ENCODE measurements around the gene KAZN.

Gene KAZN

DNA sequence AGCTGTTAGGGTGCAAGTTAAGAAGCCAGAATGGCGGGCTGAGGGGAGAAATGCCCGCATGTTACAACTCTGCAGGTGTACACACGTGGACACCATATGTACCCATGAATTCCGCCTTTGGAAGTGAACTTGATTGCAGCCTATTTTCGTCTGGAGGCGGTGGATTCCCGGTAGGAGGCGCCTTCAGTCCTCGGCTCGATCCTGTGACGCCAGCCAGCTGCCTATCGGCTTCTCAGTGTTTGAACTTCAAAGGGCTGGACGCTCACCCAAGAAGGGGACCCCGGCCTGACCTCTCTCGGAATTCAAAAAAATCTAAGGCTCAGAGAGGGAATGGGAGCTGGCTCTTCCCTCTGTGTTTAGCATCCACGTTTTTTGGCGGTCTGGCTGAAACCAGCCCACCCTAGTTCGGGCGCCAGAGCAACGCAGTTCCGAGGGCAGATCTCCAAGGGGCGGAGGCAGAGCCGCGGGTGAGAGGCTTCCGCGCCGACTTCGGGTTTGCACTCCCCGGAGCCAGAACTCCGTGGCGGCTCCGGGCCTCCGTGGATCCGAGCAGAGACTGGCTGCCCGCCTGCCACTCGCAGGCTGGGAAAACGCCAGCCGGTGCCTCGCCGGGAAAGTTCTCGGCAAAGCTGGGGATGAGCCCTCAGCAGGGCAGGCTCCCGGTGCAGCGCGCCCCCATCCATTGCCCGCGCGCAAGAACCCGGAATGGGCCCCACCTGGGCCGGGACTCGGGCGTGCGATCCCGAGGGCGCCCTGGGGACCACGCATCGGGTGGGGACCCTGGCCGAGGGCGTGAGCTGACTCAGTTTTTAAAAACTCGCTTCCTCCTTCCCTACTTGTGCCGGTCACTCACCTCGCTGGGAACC is 554.1 kb downstream of the KAZN start:
- DNase-seq, result peak; percentile 93

DNA sequence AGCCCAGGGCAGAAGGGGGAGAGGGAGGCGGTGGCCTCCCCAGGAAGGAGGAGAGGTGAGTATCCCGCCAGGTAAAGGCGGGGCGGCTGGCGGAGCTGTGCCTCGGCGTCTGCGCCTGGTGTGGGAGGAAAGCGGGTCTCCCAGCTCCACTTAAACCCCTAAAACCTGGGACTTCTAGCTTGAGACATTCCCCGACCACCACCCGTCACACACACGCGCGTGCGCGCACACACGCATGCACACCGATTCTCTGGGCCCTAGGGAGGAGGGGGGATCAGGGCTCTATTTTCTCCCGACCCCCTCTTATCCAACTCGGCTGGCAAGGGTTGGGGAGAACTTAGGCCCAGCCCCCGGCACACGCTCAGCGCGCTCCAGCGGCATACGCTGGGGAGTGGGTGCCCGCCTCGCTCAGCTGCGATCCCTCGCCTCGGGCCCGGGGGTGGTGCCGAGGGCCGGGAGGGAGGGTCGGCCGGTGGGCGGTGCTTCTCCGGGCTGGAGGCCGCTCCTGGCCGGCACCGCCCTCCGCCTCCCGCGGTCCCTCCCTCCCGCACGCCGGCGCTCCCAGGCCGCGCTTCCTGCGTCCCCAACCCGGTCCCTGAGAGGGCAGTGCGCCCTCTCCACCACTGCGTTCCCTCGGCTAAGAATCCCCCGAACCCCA is 554.8 kb downstream of the KAZN start, which contains the start of gene TMEM51:
Gene TMEM51 (plus strand): TSS at position 564 of the 658 bp plus-strand sequence. CDS start 61,341 bp downstream, outside the sequence.
- peak; percentile 82 for DNase-seq

DNA sequence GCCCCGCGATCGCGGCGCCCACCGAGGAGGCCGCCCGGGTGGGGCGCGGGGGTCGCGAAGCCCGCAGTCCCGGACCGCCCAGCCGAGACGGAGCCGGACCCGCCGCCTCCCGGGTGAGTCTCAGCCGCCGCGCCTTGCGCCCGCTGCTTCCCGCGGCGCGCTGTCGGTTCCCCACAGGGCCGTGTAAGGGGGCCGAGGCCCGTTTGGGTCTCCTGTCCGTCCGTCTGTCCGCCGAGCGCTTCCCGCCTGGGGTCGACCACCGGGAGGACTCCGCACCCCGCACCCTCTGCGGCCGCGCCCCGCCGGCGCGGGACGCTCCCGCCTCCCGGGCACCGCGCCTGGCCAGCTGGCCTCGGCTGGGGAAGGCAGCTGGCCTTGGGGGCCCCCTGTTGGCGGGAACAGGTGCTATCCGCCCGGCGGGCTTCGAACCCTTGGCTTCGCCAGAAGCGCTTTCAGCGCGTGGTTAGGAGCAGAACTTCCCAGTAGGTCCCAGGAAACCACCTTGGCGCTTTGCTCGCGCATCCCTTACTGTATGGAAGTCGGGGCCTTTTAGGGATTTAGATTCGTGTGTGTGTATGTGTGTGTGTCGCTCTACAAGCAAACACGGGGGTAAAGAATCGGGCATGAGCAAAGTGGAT is 555.5 kb downstream of the KAZN start:
- DNase-seq, result peak; percentile 77

DNA sequence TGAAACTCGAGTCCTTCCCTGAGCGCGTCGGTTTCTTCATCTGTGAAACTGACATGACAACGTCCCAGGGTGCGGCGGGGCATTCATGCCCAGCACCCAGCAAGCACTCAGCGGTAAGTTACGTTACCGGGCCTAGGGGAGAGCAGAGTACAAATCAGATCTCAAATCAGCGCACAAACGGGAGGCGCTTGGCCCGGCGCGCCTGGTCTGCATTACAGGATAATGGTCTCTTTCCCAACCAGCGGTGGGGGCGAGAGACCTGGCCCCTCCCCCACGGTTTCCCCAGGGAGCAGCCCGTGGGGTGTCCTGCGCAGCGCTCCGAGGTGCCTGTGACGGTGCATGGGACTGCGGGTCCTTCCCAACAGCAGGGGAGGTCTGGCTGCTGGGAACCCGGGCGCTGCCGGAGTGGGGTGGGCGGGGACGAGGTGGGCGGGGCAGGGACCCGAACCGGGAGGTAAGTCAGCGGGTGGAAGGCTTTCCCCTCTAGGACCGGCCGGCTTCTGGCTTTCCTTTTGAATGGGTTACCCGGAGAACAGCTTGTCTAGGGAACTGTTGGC is 556.1 kb downstream of the KAZN start:
- DNase-seq, result peak; percentile 60

DNA sequence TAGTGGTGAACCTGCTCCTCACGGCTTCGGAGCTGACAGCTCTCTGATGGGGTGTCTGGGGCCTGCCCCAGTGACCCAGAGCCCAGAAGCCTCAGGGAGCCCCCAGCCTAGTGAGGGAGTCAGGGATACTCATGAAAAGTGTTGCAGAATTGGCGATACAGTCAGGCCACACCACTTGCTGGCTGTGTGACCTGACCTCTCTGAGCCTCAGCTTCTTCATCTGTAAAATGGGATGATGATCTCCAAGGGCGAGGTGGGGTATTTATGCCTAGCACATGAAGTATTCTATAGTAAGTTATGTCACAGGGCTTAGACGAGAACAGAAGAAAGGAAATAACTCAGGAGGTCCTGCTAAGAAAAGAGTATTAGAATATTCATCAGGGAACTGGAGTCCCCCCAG is 556.7 kb downstream of the KAZN start:
- DNase-seq, result no peak

DNA sequence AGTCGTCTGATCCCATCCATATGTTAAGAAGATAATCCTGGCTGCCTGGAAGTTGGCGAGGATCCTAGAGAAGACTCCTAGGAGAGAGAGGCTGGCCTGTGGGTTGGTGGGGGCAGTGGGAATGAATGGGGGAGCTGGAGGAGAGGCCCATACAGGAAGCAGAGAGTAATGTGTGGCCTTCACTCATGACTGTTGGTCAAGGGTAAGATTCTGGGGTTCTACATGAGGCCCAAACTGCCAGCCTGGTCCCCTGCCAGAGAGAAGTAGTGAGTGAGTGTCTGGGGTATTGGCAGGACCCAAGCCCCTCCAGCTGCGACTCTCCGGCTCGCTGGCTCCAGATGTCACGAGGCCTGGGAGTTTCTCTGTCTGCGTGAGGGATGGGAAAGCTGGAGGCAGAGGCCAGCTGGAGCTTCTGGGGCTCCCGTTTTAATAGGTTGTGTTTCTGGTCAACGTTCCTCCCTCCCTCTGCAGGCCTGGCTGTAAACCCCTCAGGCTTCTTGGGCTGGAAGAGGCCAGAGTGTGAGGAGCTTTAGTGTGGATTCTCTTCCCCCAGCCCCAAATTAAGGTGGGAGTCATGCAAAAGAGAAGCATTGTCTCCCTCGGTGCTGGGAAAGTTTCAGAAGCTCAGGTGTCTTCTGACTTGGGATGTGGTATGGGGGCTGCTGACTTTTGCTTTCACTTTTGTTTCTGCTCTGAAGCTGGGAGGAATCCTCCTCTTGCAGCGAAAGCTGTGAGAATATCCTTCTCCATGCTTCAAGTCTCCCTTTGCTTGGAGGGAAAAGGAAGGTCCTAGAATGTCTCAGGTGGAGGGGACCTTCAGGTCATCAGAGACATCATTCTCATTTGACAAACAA is 557.6 kb downstream of the KAZN start:
- peak; percentile 77 for DNase-seq

DNA sequence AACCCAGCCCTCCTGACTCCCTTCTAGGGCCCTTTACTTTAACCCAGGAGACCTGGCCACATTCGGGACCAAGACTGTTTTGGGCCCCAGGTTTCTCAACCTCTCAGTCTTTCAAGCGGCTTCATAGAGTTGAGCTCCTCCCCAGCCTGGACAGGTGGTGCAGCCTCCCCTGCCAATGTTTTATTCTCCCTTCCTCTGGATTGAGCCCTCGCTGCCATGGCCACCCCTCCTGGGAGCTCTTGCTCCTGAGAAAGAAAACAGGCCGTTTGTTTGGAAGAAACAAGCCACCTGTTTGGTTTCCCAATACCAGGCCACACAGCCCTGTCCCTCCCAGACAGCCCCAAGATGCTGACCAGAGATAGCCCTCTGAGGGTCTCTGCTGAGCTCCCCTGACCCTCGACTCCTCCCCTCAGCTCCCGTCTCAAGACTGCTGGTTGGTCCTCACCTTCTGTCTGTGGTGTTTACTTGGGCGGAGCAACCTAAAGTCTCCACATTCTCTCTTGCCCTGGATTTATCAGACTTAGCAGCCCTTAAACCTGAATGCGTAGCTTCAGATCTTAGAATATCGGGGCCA is 558.4 kb downstream of the KAZN start:
- no peak for DNase-seq

DNA sequence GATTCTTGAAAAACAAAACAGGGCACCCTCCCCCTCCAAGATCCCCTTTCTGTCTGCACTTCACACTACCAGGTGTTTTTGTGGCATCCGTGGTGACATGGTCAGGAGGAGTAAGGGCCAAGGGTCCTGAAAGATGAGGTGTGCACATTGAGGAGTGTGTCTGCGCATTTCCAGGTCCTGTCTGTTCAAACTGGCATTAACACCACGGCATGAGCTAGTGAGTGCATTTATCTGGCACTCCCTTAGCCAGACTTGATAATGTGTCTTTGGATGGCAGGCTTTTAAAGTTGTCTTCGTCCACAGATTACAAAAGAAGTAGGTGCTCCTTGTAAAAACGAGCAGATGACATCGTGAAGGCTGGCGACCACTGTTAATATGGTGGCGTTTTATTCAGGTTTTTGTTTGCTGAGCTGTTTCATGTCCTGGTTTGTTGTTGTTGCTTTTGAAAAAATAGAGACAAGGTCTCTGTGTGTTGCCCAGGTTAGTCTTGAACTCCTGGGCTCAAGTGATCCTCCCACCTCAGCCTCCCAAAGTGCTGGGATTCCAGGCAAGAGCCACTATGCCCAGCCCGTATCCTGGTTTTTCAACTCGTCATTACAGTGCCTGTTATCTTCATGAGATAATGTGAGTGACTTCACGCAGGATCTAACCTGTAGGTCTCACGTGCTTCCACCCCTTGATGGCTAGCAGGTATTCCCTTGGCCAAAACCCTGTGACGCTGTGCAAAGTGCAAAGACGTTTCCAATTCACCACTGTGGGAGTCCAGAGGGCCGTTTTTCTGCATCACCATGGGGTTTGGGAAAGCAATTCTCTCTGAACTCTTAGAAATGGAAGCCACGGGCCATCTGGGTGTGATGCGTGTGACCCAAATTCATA is 559.3 kb downstream of the KAZN start:
- DNase-seq, result no peak

DNA sequence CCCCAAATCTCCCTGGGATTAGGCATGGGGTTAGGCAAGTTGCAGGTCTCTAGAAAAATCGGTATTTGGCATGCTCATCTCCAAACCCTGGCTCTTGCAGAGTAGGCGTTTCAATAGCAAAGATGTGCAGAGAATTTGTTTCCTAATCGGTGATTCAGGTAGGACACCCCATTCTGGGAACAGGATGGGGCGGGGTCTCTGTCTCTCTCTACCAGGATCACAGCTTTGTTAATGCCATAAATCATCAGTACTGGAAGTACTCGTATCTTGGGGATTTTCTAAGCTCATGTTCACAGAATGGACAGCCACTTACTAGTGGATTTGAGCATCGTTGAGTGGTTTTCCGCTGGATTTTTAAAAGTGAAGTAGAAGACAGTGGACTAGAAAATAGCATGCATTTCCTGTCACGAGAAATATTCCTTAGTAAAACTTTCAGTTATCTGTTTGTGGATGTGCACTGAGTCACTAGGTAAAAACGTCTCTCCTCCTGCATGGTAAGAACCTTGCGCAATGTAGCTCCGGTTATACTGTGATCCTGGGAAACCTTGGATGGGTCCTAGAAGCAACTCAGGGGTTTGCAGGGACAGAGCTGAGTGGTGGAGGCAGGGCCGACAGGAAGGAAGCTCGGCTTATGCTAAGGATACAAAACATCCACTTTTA is 560.2 kb downstream of the KAZN start:
- no peak for DNase-seq

DNA sequence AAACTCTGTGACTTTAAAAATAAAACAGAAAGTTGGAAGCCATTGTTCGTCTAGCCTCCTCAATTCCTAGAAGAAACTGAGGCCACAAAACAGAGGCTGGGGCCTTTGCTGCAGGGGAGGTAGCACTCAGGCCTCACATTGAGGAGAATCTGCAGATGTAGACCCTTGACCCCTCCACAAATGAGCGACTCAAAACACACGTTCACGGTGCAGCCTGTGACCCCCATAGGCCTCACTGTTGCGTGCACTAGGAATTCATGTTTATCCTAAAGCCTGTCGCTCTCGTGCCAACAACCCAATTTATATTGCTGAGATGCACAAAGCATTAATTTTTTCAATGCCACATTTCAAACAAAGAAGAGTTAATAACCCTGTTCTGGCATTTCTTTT is 560.7 kb downstream of the KAZN start:
- DNase-seq, result no peak

DNA sequence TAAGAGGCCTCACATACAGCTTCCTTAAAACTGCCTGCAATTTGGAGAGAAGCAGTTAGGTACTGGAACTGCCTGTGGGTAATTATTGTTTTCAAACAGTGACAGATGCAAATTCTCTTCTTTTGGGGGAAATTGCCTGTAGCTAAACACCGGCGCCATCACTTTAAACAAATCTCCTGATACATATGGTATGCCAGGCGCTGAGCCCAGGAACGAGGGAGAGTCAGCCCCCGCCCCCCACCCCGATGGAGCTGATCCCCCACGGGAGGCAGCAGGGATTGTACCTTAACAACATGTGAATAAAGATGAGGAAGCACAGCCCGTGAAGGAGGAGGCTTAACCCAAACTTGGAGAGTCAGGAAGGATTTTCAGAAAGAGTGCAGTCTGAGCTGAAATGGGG is 562.1 kb downstream of the KAZN start:
- no peak for DNase-seq

DNA sequence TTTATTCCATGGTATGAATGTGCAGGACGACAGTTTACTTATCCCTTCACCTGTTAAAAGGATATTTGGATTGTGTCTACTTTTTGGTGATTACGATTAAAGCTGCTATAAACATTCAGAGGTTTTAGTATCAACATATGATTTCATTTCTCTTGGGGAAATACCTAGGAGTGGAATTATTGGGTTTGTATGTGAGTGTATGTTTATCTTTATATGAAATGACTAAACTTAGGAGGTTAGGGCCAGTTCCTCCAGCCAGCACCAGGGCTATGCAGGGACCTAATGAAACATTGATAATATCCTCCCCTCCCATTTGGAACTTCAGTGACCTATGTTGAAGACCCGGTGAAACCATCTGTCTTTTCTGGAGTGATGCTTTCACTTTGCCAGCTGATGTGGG is 568.9 kb downstream of the KAZN start:
- no peak for DNase-seq

Data from femur (tissue), 1 donor.